IMR-90 (cell line): ENCODE data around the gene COL15A1.

ENCODE experiments used
- BHLHE40 ChIP-seq: fragments of 150-350 bp; IDR thresholded peaks from 2 replicates; pipeline ENCODE4 v1.6.1; 2016; ENCODE audit warnings: mild to moderate bottlenecking, low read depth, low read length
- CEBPB ChIP-seq: IDR thresholded peaks from 2 replicates; pipeline ENCODE4 v1.6.1; 2012; ENCODE audit warnings: low read depth, low read length, improper control_type of control experiment
- FOS ChIP-seq: fragments of 150-350 bp; IDR thresholded peaks from 2 replicates; pipeline ENCODE4 v1.6.1; 2016; ENCODE audit warnings: low read depth, low read length
- MAFK ChIP-seq: IDR thresholded peaks from 2 replicates; pipeline ENCODE4 v1.6.1; 2012; ENCODE audit warnings: low read depth, low read length, improper control_type of control experiment
- MAZ ChIP-seq: IDR thresholded peaks from 2 replicates; pipeline ENCODE4 v1.6.1; 2012; ENCODE audit warnings: low read depth, mild to moderate bottlenecking, low read length, improper control_type of control experiment, moderate library complexity, borderline replicate concordance
- MXI1 ChIP-seq: IDR thresholded peaks from 2 replicates; pipeline ENCODE4 v1.6.1; 2012; ENCODE audit warnings: low read depth, mild to moderate bottlenecking, low read length, moderate library complexity, borderline replicate concordance
- POLR2A ChIP-seq: IDR thresholded peaks from 2 replicates; pipeline ENCODE4 v1.6.1; 2012; ENCODE audit warnings: mild to moderate bottlenecking, low read depth, low read length
- RAD21 ChIP-seq: IDR thresholded peaks from 2 replicates; pipeline ENCODE4 v1.6.1; 2012; ENCODE audit warnings: low read length, improper control_type of control experiment
- RCOR1 ChIP-seq: IDR thresholded peaks from 2 replicates; pipeline ENCODE4 v1.6.1; 2012; ENCODE audit warnings: mild to moderate bottlenecking, low read length, improper control_type of control experiment; ENCODE audit not compliant: insufficient replicate concordance
- RFX5 ChIP-seq: IDR thresholded peaks from 2 replicates; pipeline ENCODE4 v1.8.0; 2012; ENCODE audit warnings: low read depth, mild to moderate bottlenecking, low read length, moderate library complexity
- TF ChIP-seq, protein P1 (sequence below): conservative IDR thresholded peaks from 2 replicates; pipeline ENCODE4 v1.5.1; 2012; ENCODE audit warnings: mild to moderate bottlenecking, low read depth, low read length, improper control_type of control experiment
- TF ChIP-seq, protein P2 (sequence below): fragments of 150-350 bp; IDR thresholded peaks from 2 replicates; pipeline ENCODE4 v1.6.1; 2017; ENCODE audit warnings: mild to moderate bottlenecking, antibody characterized with exemption, low read length, low read depth
- TF ChIP-seq, protein P3 (sequence below): fragments of 150-350 bp; IDR thresholded peaks from 2 replicates; pipeline ENCODE4 v1.6.1; 2016; ENCODE audit warnings: low read depth, mild to moderate bottlenecking, low read length, moderate library complexity, borderline replicate concordance

GRCh38 chr9:99106044-99106375, 162.3 kb downstream of the COL15A1 start:
- TF ChIP-seq, protein P1, sequence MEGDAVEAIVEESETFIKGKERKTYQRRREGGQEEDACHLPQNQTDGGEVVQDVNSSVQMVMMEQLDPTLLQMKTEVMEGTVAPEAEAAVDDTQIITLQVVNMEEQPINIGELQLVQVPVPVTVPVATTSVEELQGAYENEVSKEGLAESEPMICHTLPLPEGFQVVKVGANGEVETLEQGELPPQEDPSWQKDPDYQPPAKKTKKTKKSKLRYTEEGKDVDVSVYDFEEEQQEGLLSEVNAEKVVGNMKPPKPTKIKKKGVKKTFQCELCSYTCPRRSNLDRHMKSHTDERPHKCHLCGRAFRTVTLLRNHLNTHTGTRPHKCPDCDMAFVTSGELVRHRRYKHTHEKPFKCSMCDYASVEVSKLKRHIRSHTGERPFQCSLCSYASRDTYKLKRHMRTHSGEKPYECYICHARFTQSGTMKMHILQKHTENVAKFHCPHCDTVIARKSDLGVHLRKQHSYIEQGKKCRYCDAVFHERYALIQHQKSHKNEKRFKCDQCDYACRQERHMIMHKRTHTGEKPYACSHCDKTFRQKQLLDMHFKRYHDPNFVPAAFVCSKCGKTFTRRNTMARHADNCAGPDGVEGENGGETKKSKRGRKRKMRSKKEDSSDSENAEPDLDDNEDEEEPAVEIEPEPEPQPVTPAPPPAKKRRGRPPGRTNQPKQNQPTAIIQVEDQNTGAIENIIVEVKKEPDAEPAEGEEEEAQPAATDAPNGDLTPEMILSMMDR: no peak
- TF ChIP-seq RCOR1 (no peak), MAFK (no peak), RAD21 (no peak), BHLHE40 (no peak), POLR2A (no peak), CEBPB (no peak), RFX5 (no peak), MAZ (no peak), MXI1 (no peak), FOS (no peak)
- TF ChIP-seq, protein P2, sequence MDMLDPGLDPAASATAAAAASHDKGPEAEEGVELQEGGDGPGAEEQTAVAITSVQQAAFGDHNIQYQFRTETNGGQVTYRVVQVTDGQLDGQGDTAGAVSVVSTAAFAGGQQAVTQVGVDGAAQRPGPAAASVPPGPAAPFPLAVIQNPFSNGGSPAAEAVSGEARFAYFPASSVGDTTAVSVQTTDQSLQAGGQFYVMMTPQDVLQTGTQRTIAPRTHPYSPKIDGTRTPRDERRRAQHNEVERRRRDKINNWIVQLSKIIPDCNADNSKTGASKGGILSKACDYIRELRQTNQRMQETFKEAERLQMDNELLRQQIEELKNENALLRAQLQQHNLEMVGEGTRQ: no peak
- TF ChIP-seq, protein P3, sequence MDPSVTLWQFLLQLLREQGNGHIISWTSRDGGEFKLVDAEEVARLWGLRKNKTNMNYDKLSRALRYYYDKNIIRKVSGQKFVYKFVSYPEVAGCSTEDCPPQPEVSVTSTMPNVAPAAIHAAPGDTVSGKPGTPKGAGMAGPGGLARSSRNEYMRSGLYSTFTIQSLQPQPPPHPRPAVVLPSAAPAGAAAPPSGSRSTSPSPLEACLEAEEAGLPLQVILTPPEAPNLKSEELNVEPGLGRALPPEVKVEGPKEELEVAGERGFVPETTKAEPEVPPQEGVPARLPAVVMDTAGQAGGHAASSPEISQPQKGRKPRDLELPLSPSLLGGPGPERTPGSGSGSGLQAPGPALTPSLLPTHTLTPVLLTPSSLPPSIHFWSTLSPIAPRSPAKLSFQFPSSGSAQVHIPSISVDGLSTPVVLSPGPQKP: no peak
